ENCODE data around the gene POMGNT2.
"Not testable (repeated sequence)": the region's sequence is repeated elsewhere in the genome, so short reads cannot be mapped to it uniquely, and the experiment has no call there.

POMGNT2 gene

DNA sequence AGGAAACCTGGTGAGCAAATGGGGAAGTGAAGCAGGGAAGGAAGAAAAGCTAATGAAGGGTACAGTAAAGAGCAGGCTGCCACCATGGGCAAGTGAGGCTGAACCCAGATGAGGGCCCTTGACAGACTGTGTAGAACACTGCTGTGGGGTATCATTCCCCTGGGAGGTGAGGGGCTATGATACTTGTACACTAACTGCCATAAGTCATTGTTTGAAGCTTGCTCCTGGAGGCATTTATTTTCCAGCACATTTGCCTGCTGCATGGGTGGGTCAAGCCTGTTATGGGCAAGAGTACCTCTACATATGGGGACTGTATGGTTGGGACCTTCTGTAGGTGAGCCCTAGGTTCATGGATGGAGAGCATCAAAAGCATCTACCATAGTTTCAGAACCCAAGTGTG lies 57.4 kb downstream of the POMGNT2 start:
- in situ Hi-C loops (cut with HindIII; ENCODE audit: low sequenced_read_pairs): no loop called here

- in situ Hi-C loops (cut with HindIII; ENCODE audit: low sequenced_read_pairs): no loop called here
Observed at GRCh38 chr3:43046583-43046982, 59.3 kb downstream of the POMGNT2 start.

DNA sequence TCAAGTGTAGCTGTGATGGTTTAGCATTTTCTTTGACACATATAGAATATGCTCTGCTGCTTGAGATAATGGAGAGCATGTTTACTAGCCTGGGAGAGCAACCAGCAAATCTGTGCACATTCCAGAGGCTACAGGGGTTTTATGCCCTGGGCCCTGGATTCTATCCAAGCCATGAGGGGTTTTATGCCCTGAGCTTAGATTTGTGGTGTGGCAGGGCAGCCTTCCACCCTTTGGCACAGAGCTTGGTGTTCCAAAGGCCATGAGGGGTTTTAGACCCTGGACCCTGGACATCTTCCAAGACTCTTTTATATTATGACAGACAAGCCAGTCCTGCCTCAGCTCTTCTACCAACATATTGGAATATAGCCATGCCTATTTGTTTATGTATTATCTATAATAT lies 60.8 kb downstream of the POMGNT2 start:
- in situ Hi-C loops (cut with HindIII; ENCODE audit: low sequenced_read_pairs): not testable (repeated sequence)

DNA sequence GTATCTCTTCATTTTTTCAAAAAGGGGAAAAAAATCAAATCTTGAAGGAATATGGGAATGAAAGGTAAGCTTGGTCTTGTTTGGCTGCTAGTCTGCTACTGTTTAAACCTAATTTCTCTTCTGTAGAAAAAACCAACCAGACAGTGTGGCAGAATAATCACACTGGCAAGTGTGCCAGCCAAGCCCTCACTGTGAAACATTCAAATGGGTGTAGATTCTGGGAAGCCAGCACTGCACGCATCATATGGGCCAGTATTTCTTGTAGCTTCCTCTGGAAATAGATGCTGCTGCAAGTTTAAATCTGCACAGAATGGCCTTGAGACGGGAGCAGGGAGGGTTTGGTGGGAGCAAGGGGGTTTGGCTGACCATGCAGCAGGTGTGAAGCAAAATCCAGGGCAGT lies 62.1 kb downstream of the POMGNT2 start:
- in situ Hi-C loops (cut with HindIII; ENCODE audit: low sequenced_read_pairs): no loop called here

DNA sequence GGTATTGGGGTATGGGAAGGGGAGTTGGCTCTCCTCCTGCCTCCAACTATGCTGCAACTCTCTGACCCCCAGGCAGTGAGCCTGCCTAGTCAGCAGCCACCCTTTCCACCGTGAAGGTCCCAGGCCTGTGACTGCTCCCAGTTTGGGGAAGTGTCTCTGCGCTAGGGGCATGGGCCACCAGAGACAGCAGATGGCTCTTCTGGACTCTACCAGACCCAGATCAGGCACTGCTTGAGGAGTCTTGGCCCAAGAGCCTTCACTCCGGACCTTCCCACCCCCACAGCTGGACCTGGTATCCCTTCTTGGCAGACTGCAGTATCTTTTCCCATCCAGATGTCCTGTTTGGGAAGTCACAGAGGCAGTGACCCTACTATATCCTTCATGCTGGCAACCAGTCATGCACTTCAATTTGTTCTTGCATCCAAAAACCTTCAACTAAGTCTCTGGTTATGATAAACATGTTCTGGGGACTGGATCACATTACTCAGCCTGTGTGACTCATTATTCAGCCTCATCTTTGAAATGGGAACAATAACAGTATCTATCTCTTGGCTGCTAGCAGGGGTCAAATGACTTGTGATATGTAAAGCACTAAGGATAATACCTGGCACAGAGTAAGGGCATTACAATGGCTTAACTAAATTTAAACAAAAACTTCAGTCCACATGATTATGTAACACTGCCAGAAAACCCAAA lies 62.7 kb downstream of the POMGNT2 start:
- in situ Hi-C loops (cut with HindIII; ENCODE audit: low sequenced_read_pairs): no loop called here

DNA sequence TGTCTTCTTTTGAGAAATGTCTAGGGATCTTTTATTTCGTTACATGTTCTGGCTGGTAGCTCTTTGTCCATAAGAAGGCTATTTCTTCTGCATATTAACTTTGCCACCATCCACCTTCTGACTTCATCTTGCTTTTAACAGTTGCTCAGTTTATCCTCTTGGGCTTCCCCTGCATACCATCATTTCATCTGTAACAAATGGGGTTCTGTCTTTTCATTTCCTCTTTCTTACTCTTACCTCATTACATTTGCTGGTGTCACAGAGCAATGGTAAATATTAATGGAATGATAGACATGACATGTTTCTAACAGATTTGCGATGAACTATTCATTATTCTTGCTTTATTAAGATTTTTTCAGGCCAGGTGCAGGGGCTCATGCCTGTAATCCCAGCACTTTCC lies 64.4 kb downstream of the POMGNT2 start:
- in situ Hi-C loops (cut with HindIII; ENCODE audit: low sequenced_read_pairs): no loop called here

DNA sequence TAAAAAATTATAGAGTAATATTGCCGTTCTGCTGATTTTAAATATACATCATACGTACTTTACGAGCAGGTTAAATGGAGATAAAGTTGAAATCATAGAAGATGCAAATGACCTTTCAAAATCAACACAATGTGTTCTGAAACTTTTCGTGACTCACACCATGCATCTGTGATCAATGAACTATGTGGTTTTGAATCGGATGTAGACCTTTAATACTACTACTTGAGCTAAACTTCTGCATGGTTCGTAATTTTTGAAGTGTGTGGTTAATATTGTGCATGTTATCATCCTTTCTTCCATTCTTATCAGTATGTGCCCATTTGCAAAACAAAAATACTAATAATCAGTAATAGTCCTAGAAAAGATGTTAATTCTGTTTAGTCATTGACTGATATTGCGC lies 67.9 kb downstream of the POMGNT2 start:
- in situ Hi-C loops (cut with HindIII; ENCODE audit: low sequenced_read_pairs): no loop called here

DNA sequence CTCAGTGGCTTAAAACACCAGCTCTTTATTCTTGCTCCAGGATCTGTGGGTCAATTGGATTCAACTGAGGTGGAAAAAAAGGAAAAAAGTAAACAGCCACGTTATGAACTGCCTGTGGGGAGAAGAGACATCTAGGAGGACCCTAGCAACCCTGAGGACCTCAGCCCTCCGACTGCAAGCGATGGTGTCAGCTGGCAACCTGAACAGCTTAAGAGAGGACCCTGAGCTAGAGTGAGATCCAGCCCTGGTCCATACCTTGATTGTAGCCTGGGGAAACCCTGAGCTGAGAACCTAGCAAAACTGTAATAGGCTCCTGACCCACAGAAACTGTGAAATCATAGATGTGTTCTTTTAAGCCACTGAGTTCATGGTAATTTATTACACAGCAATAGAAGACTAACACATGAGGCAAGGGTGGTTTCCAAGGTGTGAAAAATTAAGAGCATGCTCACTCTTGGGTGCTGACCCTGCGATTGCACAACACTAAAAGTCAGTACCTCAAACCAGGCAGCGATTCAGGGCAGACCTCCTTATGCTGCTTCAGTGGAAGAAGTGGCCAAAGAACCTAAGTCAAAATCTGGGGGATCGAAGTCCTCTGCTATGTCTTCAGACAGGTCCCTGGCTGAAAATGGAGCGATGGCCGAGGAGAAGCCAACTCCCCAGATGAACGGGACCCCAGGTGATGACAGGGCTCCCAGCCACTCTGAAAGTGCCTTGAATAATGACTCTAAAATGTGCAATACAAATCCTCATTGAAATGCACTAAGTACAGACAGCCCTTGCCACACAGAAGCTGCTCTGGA lies 69.1 kb downstream of the POMGNT2 start:
- in situ Hi-C loops (cut with HindIII; ENCODE audit: low sequenced_read_pairs): no loop called here

- in situ Hi-C loops (cut with HindIII; ENCODE audit: low sequenced_read_pairs): no loop called here
Observed at GRCh38 chr3:43035801-43036365, 70.0 kb downstream of the POMGNT2 start.

- in situ Hi-C loops (cut with HindIII; ENCODE audit: low sequenced_read_pairs): no loop called here
Observed at GRCh38 chr3:43034911-43035310, 71.0 kb downstream of the POMGNT2 start.

DNA sequence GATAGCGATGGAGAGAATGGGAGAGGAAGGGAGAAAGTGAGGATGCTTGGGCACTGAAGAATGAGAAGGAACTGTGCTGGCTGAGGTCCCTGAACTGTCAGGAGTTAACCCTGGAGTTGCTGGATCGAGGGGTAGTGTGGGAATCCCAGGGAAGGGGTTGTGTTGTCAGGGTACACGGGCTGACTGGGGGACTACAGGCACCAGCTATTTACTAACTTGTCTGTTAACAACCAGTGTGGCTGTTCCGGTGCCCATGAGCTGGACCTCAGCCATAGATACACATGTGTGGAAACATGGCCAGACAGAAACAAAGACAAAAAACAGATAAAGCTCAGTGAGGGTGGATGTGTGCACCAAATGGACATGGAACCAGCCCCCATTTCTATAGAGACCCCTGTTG lies 71.7 kb downstream of the POMGNT2 start:
- in situ Hi-C loops (cut with HindIII; ENCODE audit: low sequenced_read_pairs): no loop called here

GRCh38 chr3:43032646-43033628 lies 72.9 kb downstream of the POMGNT2 start:
- in situ Hi-C loops (cut with HindIII; ENCODE audit: low sequenced_read_pairs): no loop called here

DNA sequence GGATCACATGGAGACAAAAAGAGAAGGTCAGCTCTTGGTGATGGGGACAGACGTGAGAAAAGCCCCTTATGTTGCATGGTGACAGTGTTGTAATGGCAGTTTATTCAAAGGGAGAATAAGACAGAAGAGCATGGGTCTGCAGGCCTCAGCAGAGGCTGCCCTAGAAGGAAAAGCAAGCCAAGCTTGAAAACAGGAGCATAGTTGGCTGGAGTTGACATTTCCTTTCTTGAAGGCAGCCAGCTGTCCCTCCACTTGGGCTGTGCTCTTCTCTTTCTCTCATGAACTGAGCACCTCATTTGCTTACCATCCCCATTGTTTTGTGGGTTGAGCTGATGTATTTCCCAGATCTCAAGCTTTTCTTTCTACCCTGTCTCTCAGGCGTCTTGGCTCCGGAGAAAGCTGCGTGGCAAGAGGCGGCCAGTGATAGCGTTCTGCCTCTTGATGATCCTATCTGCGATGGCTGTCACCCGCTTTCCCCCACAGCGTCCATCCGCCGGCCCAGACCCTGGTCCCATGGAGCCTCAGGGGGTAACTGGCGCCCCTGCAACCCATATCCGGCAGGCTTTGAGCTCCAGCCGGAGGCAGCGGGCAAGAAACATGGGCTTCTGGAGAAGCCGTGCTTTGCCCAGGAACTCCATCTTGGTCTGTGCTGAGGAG lies 73.9 kb downstream of the POMGNT2 start:
- in situ Hi-C loops (cut with HindIII; ENCODE audit: low sequenced_read_pairs): no loop called here

- in situ Hi-C loops (cut with HindIII; ENCODE audit: low sequenced_read_pairs): no loop called here
Observed at GRCh38 chr3:43031485-43031884, 74.4 kb downstream of the POMGNT2 start.

GRCh38 chr3:43030162-43030935 lies 75.5 kb downstream of the POMGNT2 start:
- in situ Hi-C loops (cut with HindIII; ENCODE audit: low sequenced_read_pairs): no loop called here

Measured in DLD1 (cell line).